Activated CD4-positive, alpha-beta T cell treated with anti-CD3 and anti-CD28 coated beads, Interleukin-2, amount 50 U/mL, for 1 hour (primary cell): ENCODE results near the gene P3H1.
"Not testable (repeated sequence)": the region's sequence is repeated elsewhere in the genome, so short reads cannot be mapped to it uniquely, and the experiment has no call there.

ENCODE experiments used
- DNase-seq: peaks from one replicate; pipeline ENCODE4 v3.0.0-alpha.2; 2020

Gene P3H1

GRCh38 chr1:42742617-42743316 lies 24.1 kb downstream of the P3H1 start:
- DNase-seq, result no peak

GRCh38 chr1:42742141-42742540 lies 24.7 kb downstream of the P3H1 start:
- no peak for DNase-seq

GRCh38 chr1:42741706-42742105 lies 25.1 kb downstream of the P3H1 start:
- no peak for DNase-seq

- no peak for DNase-seq
Measured at GRCh38 chr1:42740851-42741580, 25.8 kb downstream of the P3H1 start.

- DNase-seq, result no peak
Measured at GRCh38 chr1:42739753-42740700, 26.8 kb downstream of the P3H1 start, which contains the start of gene CLDN19. TSS of gene CLDN19 (minus strand) at chr1:42740236. CDS start at chr1:42740063, 173 bp downstream.

GRCh38 chr1:42738678-42739226 lies 28.1 kb downstream of the P3H1 start:
- DNase-seq, result no peak

GRCh38 chr1:42737986-42738677 lies 28.7 kb downstream of the P3H1 start:
- no peak for DNase-seq

- DNase-seq, result no peak
Measured at GRCh38 chr1:42737257-42737656, 29.6 kb downstream of the P3H1 start.

GRCh38 chr1:42736571-42737200 lies 30.1 kb downstream of the P3H1 start:
- DNase-seq, result no peak

GRCh38 chr1:42736152-42736551 lies 30.7 kb downstream of the P3H1 start:
- no peak for DNase-seq

GRCh38 chr1:42735477-42736105 lies 31.2 kb downstream of the P3H1 start:
- no peak for DNase-seq

GRCh38 chr1:42735056-42735455 lies 31.8 kb downstream of the P3H1 start:
- no peak for DNase-seq

GRCh38 chr1:42734201-42735035 lies 32.4 kb downstream of the P3H1 start:
- no peak for DNase-seq

- DNase-seq, result no peak
Measured at GRCh38 chr1:42733415-42734200, 33.2 kb downstream of the P3H1 start.

GRCh38 chr1:42732126-42732680 lies 34.6 kb downstream of the P3H1 start:
- no peak for DNase-seq

GRCh38 chr1:42731585-42731984 lies 35.2 kb downstream of the P3H1 start:
- no peak for DNase-seq

- no peak for DNase-seq
Measured at GRCh38 chr1:42730988-42731387, 35.8 kb downstream of the P3H1 start.

- DNase-seq, result no peak
Measured at GRCh38 chr1:42730002-42730401, 36.8 kb downstream of the P3H1 start.

GRCh38 chr1:42725820-42726219 lies 41.0 kb downstream of the P3H1 start:
- DNase-seq, result not testable (repeated sequence)
